Esophagus muscularis mucosa (tissue), 4 donors: ENCODE measurements around the gene MYO1G. TPM values are rescaled to one million over a fixed set of nuclear protein-coding genes. Genes with fewer than 3 reads are reported as not detected.

Source experiments
- DNase-seq: peaks from one replicate; pipeline ENCODE4 v3.0.0-alpha.2; 2017; ENCODE audit errors: extremely low spot score
- H3K27ac ChIP-seq, 4 donors: fragments of 200-600 bp; sonication (generic); replicated peaks in 1 of 4; 1 replicate in 3 of 4; 2 replicates in 1 of 4; pipeline ENCODE4 v1.5.1; 2016 to 2019; ENCODE audit warnings: mild to moderate bottlenecking in 1 of 4
- H3K27me3 ChIP-seq, 4 donors: fragments of 200-600 bp; sonication (generic); one replicate each; pipeline versions ENCODE4 v1.5.1 to v1.6.0; 2016 to 2019
- H3K36me3 ChIP-seq, 4 donors: fragments of 200-600 bp; sonication (generic); one replicate each; pipeline ENCODE4 v1.5.1; 2016 to 2019
- H3K4me1 ChIP-seq, 4 donors: fragments of 200-600 bp; sonication (generic); one replicate each; pipeline ENCODE4 v1.5.1; 2016 to 2019
- H3K4me3 ChIP-seq, 4 donors: fragments of 200-600 bp; sonication (generic); 1 replicate in 2 of 4; 2 replicates in 2 of 4; pipeline ENCODE4 v1.5.1; 2016 to 2019; ENCODE audit warnings: mild to moderate bottlenecking in 4 of 4, moderate library complexity in 1 of 4
- H3K9me3 ChIP-seq, 4 donors: fragments of 200-600 bp; sonication (generic); 1 replicate in 3 of 4; 2 replicates in 1 of 4; pipeline ENCODE4 v1.5.1; 2016 to 2019
- EP300 ChIP-seq: sonication (generic); formaldehyde crosslinking; IDR thresholded peaks from one replicate; pipeline ENCODE4 v1.6.1; 2017; ENCODE audit warnings: antibody characterized with exemption
- POLR2A ChIP-seq: fragments of 450-650 bp; IDR thresholded peaks from one replicate; pipeline ENCODE4 v1.6.1; 2017; ENCODE audit warnings: antibody characterized with exemption, moderate library complexity, mild to moderate bottlenecking, low read depth
- POLR2AphosphoS5 ChIP-seq, 2 donors: sonication (generic); formaldehyde crosslinking; IDR thresholded peaks; one replicate each; pipeline ENCODE4 v1.6.1; 2017; ENCODE audit warnings: antibody characterized with exemption in 2 of 2
- WGBS: methylation state at CpG from one replicate; pipeline ENCODE4 v1.1.5; 2018; 5-methylcytosine and 5-hydroxymethylcytosine counted together
- intact Hi-C: fragments of 100-400 bp; cut with DNase I; formaldehyde crosslinking; loops from one replicate; pipeline ENCODE4 v1.15.1; 2023
- total RNA-seq, 4 donors: library from RNA; depleted of rRNA; stranded (reverse); fragments of >200 nt; gene quantifications; one replicate each; pipeline versions ENCODE4 v1.1.0 to v1.2.1, GENCODE V29; 2016
- TF ChIP-seq, protein P1 (sequence below), 3 experiments: fragments of 200-600 bp in 2 of 3; fragments of 450-650 bp in 1 of 3; sonication (generic) in 2 of 3; IDR thresholded peaks; one replicate each; pipeline ENCODE4 v1.5.1; 2017 to 2019; ENCODE audit warnings: antibody characterized with exemption in 3 of 3, mild to moderate bottlenecking in 2 of 3, moderate library complexity in 1 of 3

The MYO1G gene
- total RNA-seq, 4 donors from 2014 or later: 0.78 to 6.8 (median 3.1) TPM

DNA sequence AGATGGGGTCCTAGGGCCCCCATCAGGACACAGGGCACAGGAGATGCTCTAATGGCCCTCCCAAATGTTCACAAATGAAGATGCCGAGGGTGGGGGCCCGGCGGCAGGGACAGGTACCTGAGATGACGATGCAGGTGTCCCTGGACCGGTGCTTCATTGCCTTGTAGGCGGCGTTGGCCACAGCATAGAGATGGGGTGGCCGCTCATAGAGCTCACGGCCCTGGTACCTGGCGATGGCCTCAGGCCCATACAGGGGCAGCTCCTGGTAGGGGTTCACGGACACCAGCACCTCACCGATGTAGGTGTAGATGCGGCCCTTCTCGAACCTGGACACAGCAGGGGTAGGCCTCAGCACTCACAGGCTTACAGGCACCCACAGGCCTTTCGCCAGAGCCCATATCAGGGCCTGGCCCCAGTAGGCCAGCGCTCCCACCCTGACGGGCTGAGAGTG is 2.0 kb downstream of the MYO1G start:
- intact Hi-C loops: no loop called here
- peaks cover 15 to 48% (median 38%) of the 10 kb centered on the region in 4 donors for H3K4me1 ChIP-seq
- WGBS: 95% methylated on average over 4 of the region's 17 CpGs
- H3K27me3 ChIP-seq: no peaks in the 10 kb centered on the region
- H3K36me3 ChIP-seq: peaks cover 0 to 23% (median 10%) of the 10 kb centered on the region in 4 donors
- no peak for DNase-seq
- TF ChIP-seq POLR2AphosphoS5 (IDR thresholded peaks at IDR 0.05) (no peak), POLR2A (no peak), EP300 (no peak)
- TF ChIP-seq, protein P1, sequence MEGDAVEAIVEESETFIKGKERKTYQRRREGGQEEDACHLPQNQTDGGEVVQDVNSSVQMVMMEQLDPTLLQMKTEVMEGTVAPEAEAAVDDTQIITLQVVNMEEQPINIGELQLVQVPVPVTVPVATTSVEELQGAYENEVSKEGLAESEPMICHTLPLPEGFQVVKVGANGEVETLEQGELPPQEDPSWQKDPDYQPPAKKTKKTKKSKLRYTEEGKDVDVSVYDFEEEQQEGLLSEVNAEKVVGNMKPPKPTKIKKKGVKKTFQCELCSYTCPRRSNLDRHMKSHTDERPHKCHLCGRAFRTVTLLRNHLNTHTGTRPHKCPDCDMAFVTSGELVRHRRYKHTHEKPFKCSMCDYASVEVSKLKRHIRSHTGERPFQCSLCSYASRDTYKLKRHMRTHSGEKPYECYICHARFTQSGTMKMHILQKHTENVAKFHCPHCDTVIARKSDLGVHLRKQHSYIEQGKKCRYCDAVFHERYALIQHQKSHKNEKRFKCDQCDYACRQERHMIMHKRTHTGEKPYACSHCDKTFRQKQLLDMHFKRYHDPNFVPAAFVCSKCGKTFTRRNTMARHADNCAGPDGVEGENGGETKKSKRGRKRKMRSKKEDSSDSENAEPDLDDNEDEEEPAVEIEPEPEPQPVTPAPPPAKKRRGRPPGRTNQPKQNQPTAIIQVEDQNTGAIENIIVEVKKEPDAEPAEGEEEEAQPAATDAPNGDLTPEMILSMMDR (IDR thresholded peaks at IDR 0.05): no peak
- H3K27ac ChIP-seq: no peak overlapping the region
- no peak overlapping the region for H3K4me3 ChIP-seq
- no peaks in the 10 kb centered on the region for H3K9me3 ChIP-seq

DNA sequence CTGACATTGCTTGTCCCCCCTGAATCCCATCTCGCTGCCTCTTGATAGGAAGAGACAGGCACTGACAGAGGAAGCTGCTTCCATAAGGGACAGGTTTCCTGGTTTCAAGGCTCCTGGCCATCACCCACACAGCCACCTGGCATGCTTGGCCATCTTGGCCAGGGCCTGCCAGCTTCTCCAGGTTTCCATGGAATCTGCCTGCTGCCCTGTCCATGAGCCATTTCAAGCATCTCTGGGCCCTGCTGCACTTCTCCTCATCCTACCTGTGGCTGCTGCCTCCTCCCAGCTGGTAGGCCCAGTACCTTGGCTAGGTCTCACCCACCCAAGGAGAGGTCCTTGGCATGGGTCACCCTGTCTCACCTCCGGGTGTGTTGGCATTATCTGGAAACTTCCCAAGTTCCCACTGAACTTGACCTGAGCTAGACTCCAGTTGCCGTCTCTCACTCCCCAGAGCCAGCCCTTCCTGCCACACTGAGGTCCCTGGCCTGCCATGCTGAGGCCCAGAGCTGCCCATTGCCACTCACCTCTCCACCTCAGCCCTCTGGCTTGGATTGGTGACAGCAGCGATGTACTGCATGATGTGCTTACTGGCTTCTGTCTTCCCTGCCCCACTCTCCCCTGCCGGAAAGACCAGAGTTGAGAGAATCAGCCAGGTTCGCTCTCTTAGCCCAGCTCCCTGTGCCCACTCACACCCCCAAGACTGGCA is 2.6 kb downstream of the MYO1G start:
- no peak for TF ChIP-seq POLR2A
- TF ChIP-seq, protein P1 (IDR thresholded peaks at IDR 0.05): no peak
- TF ChIP-seq POLR2AphosphoS5 (IDR thresholded peaks at IDR 0.05): no peak
- no peak for TF ChIP-seq EP300
- no peaks in the 10 kb centered on the region for H3K27me3 ChIP-seq
- peaks cover 0 to 18% (median 5%) of the 10 kb centered on the region in 4 donors for H3K36me3 ChIP-seq
- WGBS: 98% methylated on average over 5 of the region's 6 CpGs
- no peak overlapping the region for H3K4me3 ChIP-seq
- no peak for DNase-seq
- peaks cover 15 to 44% (median 37%) of the 10 kb centered on the region in 4 donors for H3K4me1 ChIP-seq
- H3K9me3 ChIP-seq: no peaks in the 10 kb centered on the region
- no peak overlapping the region for H3K27ac ChIP-seq
- intact Hi-C loops: no loop called here

DNA sequence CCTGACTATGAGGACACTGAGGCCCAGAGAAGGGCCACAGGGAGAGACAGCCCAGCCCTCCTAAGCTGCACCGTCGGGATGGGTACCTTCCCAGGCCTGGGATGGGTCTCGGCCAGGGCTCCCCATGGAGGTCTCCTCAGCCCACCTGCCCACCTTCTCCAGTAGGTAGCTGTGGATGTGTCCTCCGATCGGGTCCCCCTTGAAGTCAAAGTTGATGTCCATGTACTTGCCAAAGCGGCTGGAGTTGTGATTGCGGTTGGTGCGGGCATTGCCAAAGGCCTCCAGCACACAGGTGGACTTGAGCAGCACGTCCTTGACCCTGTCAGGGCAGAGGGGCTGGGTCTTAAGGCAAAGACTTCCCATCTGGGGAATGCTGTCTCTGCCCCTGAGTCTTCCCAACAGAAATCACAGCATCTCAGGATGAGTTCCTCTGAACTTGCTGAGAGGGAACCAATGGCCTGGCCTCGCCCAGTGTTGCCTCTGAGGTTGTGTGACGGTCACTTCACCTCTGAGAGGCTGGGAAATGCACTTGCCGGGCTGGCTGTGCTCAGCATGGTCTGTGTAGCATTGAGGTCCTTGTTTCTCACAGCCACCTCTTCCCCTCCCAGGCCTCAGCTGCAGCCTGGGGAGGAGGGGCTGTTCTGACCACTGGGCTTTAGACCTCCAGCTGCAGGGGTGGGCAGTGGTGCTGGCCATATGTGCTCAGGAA is 3.3 kb downstream of the MYO1G start:
- Histone ChIP-seq H3K27ac (no peak overlapping the region), H3K4me1 (peaks cover 15 to 37% (median 30%) of the 10 kb centered on the region in 4 donors), H3K9me3 (no peaks in the 10 kb centered on the region), H3K36me3 (peaks cover 0 to 14% (median 4%) of the 10 kb centered on the region in 4 donors), H3K27me3 (no peaks in the 10 kb centered on the region), H3K4me3 (no peak overlapping the region)
- no peak for DNase-seq
- WGBS: 98% methylated on average over 8 of the region's 12 CpGs
- TF ChIP-seq, protein P1 (IDR thresholded peaks at IDR 0.05): no peak
- TF ChIP-seq EP300: no peak
- no peak for TF ChIP-seq POLR2AphosphoS5 (IDR thresholded peaks at IDR 0.05)
- TF ChIP-seq POLR2A: no peak
- intact Hi-C loops: no loop called here

DNA sequence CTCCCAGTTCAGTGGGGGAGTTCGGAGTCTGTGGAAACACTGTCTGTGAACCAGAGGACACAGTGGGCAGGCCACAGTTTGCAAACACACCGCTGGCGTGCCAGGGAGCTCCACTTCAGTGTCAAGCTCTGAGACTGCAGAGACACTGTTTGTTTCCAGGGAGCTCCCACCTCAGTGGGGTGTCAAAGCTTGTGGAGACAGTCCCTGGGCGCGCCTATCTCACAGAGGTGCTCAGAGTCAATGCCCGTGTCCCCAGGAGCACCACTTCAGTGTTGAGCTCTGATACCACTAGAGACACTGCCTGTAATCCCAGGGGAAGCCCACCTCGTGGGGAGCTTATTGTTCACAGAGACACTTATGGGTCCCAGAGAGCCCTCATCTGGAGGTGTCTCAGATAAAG is 4.3 kb downstream of the MYO1G start:
- intact Hi-C loops: loop anchor here (5.0 kb wide), 1 partner anchor 163 kb away; no protein-coding TSS in a partner anchor

More for the DNA sequence above, 4.3 kb downstream of the MYO1G start:
- H3K4me3 ChIP-seq: no peak overlapping the region
- WGBS: 86% methylated on average over 7 of the region's 7 CpGs
- TF ChIP-seq POLR2A (no peak), EP300 (no peak), POLR2AphosphoS5 (IDR thresholded peaks at IDR 0.05) (no peak)
- TF ChIP-seq, protein P1 (IDR thresholded peaks at IDR 0.05): no peak
- no peak overlapping the region for H3K27ac ChIP-seq
- no peaks in the 10 kb centered on the region for H3K27me3 ChIP-seq
- H3K4me1 ChIP-seq: peaks cover 11 to 28% (median 21%) of the 10 kb centered on the region in 4 donors
- H3K9me3 ChIP-seq: no peaks in the 10 kb centered on the region
- DNase-seq: no peak
- peaks cover 0 to 14% (median 4%) of the 10 kb centered on the region in 4 donors for H3K36me3 ChIP-seq
